NCI-H1092 (cell line): ENCODE results near the gene LSM14A.
"Not testable (repeated sequence)": the region's sequence is repeated elsewhere in the genome, so short reads cannot be mapped to it uniquely, and the experiment has no call there.

Experiments used
- DNase-seq: peaks from one replicate; lab custom pipeline; 2025; lab: John Stamatoyannopoulos, UW

LSM14A gene

GRCh38 chr19:34229721-34230120 is 57.4 kb downstream of the LSM14A start:
- no peak for DNase-seq

DNA sequence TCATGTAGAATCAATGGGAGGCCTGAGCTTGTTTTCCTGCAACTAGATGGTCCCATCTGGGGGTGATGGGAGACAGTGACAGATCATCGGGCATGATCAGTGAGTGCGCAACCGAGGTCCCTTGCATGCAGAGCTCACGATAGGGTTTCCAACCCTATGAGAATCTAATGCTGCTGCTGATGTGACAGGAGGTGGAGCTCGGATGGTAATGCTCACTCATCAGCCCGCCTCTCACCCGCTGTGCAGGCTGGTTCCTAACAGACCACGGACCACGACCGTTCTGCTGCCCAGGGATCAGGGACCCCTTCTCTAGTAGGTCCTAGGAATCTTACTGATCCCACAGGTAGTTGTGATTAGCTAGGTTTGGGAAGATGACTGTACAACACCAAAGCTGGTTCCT is 58.5 kb downstream of the LSM14A start:
- DNase-seq, result no peak

GRCh38 chr19:34231439-34231838 is 59.1 kb downstream of the LSM14A start:
- DNase-seq, result no peak

GRCh38 chr19:34232566-34233481 is 60.5 kb downstream of the LSM14A start:
- no peak for DNase-seq

GRCh38 chr19:34235425-34235940 is 63.2 kb downstream of the LSM14A start:
- DNase-seq, result no peak

- DNase-seq, result no peak
These were observed 64.0 kb downstream of the LSM14A start for GRCh38 chr19:34236035-34236987.

DNA sequence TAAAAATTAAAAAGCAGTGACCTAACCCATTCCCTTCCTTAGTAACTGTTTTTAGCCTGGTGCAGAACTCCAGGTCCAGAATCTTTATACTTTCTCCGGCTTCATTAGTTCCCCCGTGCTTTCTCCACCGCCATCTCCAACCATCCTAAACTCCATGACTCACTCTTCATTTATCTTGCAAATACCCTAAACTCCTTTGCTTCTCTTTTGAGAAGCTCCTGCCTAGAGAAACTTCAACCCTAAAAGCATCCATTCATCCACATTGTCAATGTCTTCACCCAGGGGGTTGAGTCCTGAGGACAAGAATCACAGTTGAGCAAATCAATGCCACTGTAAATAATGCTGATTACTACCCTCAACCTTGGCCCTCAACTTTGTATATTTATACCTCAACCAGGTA is 65.0 kb downstream of the LSM14A start:
- DNase-seq, result no peak

GRCh38 chr19:34237939-34238338 is 65.6 kb downstream of the LSM14A start:
- DNase-seq, result no peak

DNA sequence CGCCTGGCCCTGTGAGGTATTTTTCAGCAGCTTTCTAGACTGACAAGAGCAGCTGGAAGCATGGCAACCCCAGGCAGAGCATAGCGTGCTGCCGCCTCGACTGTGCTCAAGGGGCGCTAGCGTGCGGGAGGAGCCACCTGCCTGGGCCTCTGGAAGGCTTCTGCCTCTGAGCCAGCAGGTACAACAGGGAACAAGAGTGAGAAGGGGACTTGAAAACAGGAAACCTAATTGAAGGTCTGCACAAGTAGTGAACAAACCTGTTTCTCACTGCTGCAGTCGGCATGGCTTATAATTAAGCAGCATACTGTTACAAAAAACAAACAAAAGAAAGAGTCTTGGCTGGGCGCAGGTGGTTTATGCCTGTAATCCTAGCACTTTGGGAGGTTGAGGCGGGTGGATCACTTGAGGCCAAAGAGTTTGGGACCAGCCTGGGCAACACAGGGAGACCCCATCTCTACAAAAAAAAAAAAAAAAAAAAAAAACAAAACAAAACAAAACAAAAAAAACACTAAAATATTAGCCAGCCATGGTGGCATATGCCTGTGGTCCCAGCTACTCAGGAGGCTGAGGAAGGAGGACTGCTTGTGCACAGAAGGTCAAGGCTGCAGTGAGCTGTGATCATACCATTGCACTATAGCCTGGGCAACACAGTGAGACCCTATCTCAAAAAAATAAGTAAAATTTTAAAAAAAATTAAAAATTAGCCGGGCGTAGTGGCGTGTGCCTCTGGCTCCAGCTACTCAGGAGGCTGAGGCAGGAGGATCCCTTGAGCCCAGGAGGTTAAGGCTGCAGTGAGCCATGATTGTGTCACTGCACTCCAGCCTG is 69.4 kb downstream of the LSM14A start:
- DNase-seq, result no peak

- DNase-seq, result not testable (repeated sequence)
These were observed 71.0 kb downstream of the LSM14A start for GRCh38 chr19:34243138-34243875.

GRCh38 chr19:34243876-34244578 is 71.7 kb downstream of the LSM14A start:
- DNase-seq, result no peak

GRCh38 chr19:34244611-34245299 is 72.5 kb downstream of the LSM14A start:
- DNase-seq, result no peak

- DNase-seq, result no peak
These were observed 74.0 kb downstream of the LSM14A start for GRCh38 chr19:34246340-34246739.

GRCh38 chr19:34248941-34249340 is 76.6 kb downstream of the LSM14A start:
- DNase-seq, result no peak

- not testable (repeated sequence) for DNase-seq
These were observed 80.9 kb downstream of the LSM14A start for GRCh38 chr19:34253167-34253566.

GRCh38 chr19:34253681-34254045 is 81.4 kb downstream of the LSM14A start:
- DNase-seq, result not testable (repeated sequence)

DNA sequence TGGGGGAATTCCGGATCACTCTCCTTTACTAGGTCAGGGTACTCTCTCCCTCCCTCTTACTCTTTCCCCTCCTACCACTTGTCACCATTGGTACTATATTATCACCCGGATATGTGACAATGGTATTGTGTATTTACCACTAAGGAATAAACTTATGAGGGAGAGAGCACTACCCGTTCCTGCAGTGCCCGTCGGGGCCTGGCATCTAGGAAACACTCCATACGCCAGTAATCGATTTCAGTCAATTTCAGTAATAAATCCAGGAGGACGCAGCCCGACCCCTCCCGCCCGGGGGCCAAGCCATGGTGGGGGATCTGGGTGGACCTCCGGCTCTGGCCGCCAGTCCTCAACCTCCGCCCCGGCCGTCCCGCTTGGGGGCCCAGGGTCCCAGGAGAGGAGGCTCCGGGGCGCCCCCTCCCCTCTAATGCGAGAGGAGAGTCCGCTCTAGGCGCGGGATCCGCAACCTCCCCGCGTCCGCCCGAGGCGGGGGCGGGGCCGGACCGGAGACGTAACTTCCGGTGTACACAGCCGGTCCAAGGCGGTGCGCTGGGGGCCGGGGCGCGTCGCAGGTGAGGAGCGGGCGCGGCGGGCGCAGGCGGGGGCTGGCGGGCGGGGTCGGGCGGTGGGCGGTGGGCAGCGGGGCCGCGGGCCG is 81.9 kb downstream of the LSM14A start, which contains the start of gene GARRE1:
Gene GARRE1 (plus strand): TSS at position 509 of the 652 bp plus-strand sequence. CDS start 45,920 bp downstream, outside the sequence.
- DNase-seq, result peak; percentile 53

- peak; percentile 37 for DNase-seq
These were observed 82.6 kb downstream of the LSM14A start for GRCh38 chr19:34254698-34255432.
